Measurements from ENCODE around the gene GMPS. TPM values are rescaled to one million over a fixed set of nuclear protein-coding genes. Genes with fewer than 3 reads are reported as not detected.

Gene GMPS
- total and polyA plus RNA-seq, 9 of the 15 experiments (the other 6 are each of a cell fraction or from before 2014, with no cell fraction given): 73.7 to 282 (median 156) TPM

DNA sequence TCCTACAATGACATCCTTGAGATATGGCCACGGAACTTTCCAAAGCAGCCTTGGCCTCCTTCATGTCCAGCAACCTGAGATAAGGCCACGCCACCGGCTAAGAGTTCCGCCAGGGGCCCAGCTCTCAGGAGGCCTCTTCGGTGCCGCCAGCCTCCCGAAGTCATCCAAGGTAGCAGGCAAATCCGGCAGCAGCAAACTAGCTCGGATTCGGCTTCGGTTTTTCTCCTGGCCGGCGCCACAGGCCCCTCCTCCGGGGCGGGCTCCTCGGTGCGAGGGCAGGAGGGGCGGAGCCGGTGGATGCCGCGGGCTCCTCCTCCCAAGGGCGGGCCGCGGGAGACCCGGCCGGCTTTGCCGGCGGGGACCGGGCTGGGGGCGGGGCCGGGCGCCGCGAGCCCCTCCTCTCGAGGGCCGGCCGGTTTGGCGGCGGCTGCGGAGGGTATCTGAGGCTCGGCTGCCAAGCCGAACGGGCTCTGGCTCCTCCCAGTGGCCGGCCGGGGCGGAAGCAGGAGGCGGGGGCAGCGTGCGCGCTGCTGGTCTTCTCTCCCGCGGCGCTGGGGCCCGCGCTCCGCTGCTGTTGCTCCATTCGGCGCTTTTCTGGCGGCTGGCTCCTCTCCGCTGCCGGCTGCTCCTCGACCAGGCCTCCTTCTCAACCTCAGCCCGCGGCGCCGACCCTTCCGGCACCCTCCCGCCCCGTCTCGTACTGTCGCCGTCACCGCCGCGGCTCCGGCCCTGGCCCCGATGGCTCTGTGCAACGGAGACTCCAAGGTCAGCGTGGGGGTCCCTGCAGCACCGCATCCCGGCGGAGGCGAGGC is at the start of gene GMPS (continued):
- TF ChIP-seq ZNF239 (CRISPR knock-in tag; IDR thresholded peaks at IDR 0.05): no peak
- TF ChIP-seq, protein P1, sequence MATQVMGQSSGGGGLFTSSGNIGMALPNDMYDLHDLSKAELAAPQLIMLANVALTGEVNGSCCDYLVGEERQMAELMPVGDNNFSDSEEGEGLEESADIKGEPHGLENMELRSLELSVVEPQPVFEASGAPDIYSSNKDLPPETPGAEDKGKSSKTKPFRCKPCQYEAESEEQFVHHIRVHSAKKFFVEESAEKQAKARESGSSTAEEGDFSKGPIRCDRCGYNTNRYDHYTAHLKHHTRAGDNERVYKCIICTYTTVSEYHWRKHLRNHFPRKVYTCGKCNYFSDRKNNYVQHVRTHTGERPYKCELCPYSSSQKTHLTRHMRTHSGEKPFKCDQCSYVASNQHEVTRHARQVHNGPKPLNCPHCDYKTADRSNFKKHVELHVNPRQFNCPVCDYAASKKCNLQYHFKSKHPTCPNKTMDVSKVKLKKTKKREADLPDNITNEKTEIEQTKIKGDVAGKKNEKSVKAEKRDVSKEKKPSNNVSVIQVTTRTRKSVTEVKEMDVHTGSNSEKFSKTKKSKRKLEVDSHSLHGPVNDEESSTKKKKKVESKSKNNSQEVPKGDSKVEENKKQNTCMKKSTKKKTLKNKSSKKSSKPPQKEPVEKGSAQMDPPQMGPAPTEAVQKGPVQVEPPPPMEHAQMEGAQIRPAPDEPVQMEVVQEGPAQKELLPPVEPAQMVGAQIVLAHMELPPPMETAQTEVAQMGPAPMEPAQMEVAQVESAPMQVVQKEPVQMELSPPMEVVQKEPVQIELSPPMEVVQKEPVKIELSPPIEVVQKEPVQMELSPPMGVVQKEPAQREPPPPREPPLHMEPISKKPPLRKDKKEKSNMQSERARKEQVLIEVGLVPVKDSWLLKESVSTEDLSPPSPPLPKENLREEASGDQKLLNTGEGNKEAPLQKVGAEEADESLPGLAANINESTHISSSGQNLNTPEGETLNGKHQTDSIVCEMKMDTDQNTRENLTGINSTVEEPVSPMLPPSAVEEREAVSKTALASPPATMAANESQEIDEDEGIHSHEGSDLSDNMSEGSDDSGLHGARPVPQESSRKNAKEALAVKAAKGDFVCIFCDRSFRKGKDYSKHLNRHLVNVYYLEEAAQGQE (IDR thresholded peaks at IDR 0.05; ENCODE audit: borderline replicate concordance): peak; percentile 82
- TF ChIP-seq, protein P1 (CRISPR knock-in tag; IDR thresholded peaks at IDR 0.05; ENCODE audit: low read depth): no peak
- no peak for TF ChIP-seq YBX1 (IDR thresholded peaks at IDR 0.05)
- TF ChIP-seq, protein P2, sequence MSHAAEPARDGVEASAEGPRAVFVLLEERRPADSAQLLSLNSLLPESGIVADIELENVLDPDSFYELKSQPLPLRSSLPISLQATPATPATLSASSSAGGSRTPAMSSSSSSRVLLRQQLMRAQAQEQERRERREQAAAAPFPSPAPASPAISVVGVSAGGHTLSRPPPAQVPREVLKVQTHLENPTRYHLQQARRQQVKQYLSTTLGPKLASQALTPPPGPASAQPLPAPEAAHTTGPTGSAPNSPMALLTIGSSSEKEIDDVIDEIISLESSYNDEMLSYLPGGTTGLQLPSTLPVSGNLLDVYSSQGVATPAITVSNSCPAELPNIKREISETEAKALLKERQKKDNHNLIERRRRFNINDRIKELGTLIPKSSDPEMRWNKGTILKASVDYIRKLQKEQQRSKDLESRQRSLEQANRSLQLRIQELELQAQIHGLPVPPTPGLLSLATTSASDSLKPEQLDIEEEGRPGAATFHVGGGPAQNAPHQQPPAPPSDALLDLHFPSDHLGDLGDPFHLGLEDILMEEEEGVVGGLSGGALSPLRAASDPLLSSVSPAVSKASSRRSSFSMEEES (CRISPR knock-in tag; IDR thresholded peaks at IDR 0.05): no peak
- TF ChIP-seq PHF8 (IDR thresholded peaks at IDR 0.05; ENCODE audit: borderline replicate concordance, low read length): peak; percentile 76
- no peak for TF ChIP-seq MIER1 (IDR thresholded peaks at IDR 0.05; ENCODE audit: low read depth)
- TF ChIP-seq NFIC (IDR thresholded peaks at IDR 0.05): peak; percentile 40
- TF ChIP-seq NRF1 (conservative IDR thresholded peaks at IDR 0.05 in 1 of 2, IDR thresholded peaks at IDR 0.05 in 1 of 2): peak; percentile 60 to 62; a peak in 2 of 4 replicates
- TF ChIP-seq TOE1 (IDR thresholded peaks at IDR 0.05; ENCODE audit: borderline replicate concordance): no peak; the same call in 1 of the 2 replicates
- peak; percentile 78; the same call in 1 of the 2 replicates for TF ChIP-seq TOE1 (CRISPR knock-in tag; IDR thresholded peaks at IDR 0.05; ENCODE audit: borderline replicate concordance, low read depth)
- TF ChIP-seq HIVEP1 (CRISPR knock-in tag; IDR thresholded peaks at IDR 0.05): no peak
- TF ChIP-seq FOXJ3 (CRISPR knock-in tag; IDR thresholded peaks at IDR 0.05): no peak
- TF ChIP-seq RBM25 (IDR thresholded peaks at IDR 0.05; ENCODE audit: low read depth, low read length, severe bottlenecking): no peak
- no peak for TF ChIP-seq ZNF778 (CRISPR knock-in tag; IDR thresholded peaks at IDR 0.05)
- TF ChIP-seq HDAC1 (IDR thresholded peaks at IDR 0.05): peak in 1 of 2 experiments; percentile 53; a peak in 1 of 4 replicates
- TF ChIP-seq ZNF146 (CRISPR knock-in tag; IDR thresholded peaks at IDR 0.05; ENCODE audit: unreplicated experiment): no peak
- peak; percentile 51; the same call in 1 of the 2 replicates for TF ChIP-seq HNRNPL (IDR thresholded peaks at IDR 0.05; ENCODE audit: low read depth, low read length)
- TF ChIP-seq XRCC3 (IDR thresholded peaks at IDR 0.05): no peak
- peak; percentile 13 for TF ChIP-seq RBM22 (IDR thresholded peaks at IDR 0.05; ENCODE audit: low read depth, low read length, poor library complexity, severe bottlenecking)

Measured in K562 (cell line).